GM23248 (cell line): ENCODE measurements around the gene TTC17. TPM values are rescaled to one million over a fixed set of nuclear protein-coding genes. Genes with fewer than 3 reads are reported as not detected.
A peak's percentile ranks its signal among the peaks of the same experiment; 100 is the strongest.
"Not testable (repeated sequence)": the region's sequence is repeated elsewhere in the genome, so short reads cannot be mapped to it uniquely, and the experiment has no call there.

Experiments used
- DNase-seq: peaks from one replicate; pipeline ENCODE4 v3.0.0-alpha.2; 2015
- H2AFZ ChIP-seq: fragments of 200-600 bp; sonication (generic); 2 replicates; pipeline ENCODE4 v1.6.1; 2016; ENCODE audit warnings: antibody characterized with exemption
- H3F3A ChIP-seq: fragments of 200-600 bp; sonication (generic); 2 replicates; pipeline ENCODE4 v1.6.1; 2016; ENCODE audit warnings: mild to moderate bottlenecking, antibody characterized with exemption, mixed run types; ENCODE audit not compliant: insufficient read depth
- H3K27ac ChIP-seq: fragments of 200-600 bp; sonication (generic); 2 replicates; pipeline ENCODE4 v1.5.1; 2016; ENCODE audit warnings: mild to moderate bottlenecking
- H3K27me3 ChIP-seq: fragments of 200-600 bp; sonication (generic); replicated peaks from 2 replicates; pipeline ENCODE4 v1.6.1; 2016; ENCODE audit warnings: mild to moderate bottlenecking; ENCODE audit not compliant: insufficient read depth
- H3K36me3 ChIP-seq: fragments of 200-600 bp; sonication (generic); 2 replicates; pipeline ENCODE4 v1.6.1; 2016; ENCODE audit warnings: low read depth, mild to moderate bottlenecking
- H3K4me1 ChIP-seq: fragments of 200-600 bp; sonication (generic); 2 replicates; pipeline ENCODE4 v1.6.1; 2016; ENCODE audit warnings: mild to moderate bottlenecking; ENCODE audit not compliant: insufficient read depth
- H3K4me2 ChIP-seq: fragments of 200-600 bp; sonication (generic); one replicate; pipeline ENCODE4 v1.6.1; 2016; ENCODE audit warnings: mild to moderate bottlenecking; ENCODE audit not compliant: unreplicated experiment
- H3K4me3 ChIP-seq: fragments of 200-600 bp; sonication (generic); 2 replicates; pipeline ENCODE4 v1.5.1; 2016; ENCODE audit warnings: mild to moderate bottlenecking
- H3K79me2 ChIP-seq: fragments of 200-600 bp; sonication (generic); 2 replicates; pipeline ENCODE4 v1.6.1; 2016; ENCODE audit warnings: mild to moderate bottlenecking; ENCODE audit not compliant: insufficient read depth
- H3K9ac ChIP-seq: fragments of 200-600 bp; sonication (generic); 2 replicates; pipeline ENCODE4 v1.6.1; 2016; ENCODE audit warnings: mild to moderate bottlenecking
- H3K9me2 ChIP-seq: fragments of 200-600 bp; sonication (generic); 2 replicates; pipeline ENCODE4 v1.6.1; 2016; ENCODE audit warnings: mixed run types, mild to moderate bottlenecking, moderate library complexity; ENCODE audit not compliant: insufficient read depth
- H3K9me3 ChIP-seq: fragments of 200-600 bp; sonication (generic); one replicate; pipeline ENCODE4 v1.6.1; 2017; ENCODE audit warnings: low read depth
- H4K20me1 ChIP-seq: fragments of 200-600 bp; sonication (generic); 2 replicates; pipeline ENCODE4 v1.6.0; 2016; ENCODE audit not compliant: insufficient read depth
- EZH2 ChIP-seq: fragments of 200-600 bp; sonication (generic); IDR thresholded peaks from 2 replicates; pipeline ENCODE4 v1.6.1; 2018; ENCODE audit warnings: antibody characterized with exemption, mild to moderate bottlenecking; ENCODE audit not compliant: insufficient read depth, poor library complexity, severe bottlenecking
- EZH2phosphoT487 ChIP-seq: fragments of 200-600 bp; sonication (generic); IDR thresholded peaks from 2 replicates; pipeline ENCODE4 v1.6.1; 2018; ENCODE audit warnings: antibody characterized with exemption, moderate library complexity, mild to moderate bottlenecking, low read depth; ENCODE audit not compliant: insufficient read depth
- WGBS, 2 experiments: methylation state at CpG; one replicate each; pipeline ENCODE4 v1.1.6; 2015 to 2017; ENCODE audit warnings: low lambda C conversion rate in 2 of 2, low coverage in 1 of 2; ENCODE audit errors: missing lambda C conversion rate in 2 of 2; 5-methylcytosine and 5-hydroxymethylcytosine counted together
- in situ Hi-C: fragments of 300-500 bp; cut with MboI; formaldehyde crosslinking; loops from 2 replicates; pipeline ENCODE4 v1.15.0; 2020
- polyA plus RNA-seq: library from polyadenylated mRNA; unstranded; fragments of >200 nt; fragmentation: Nextera tagmentation; extraction: Ambion mirVana; gene quantifications from 2 replicates; pipeline ENCODE4 v1.2.1, GENCODE V29; 2016
- total RNA-seq: library from RNA; depleted of rRNA; stranded (reverse); fragments of >200 nt; shearing (Covaris generic); gene quantifications from 2 replicates; pipeline ENCODE4 v1.2.3, GENCODE V29; 2014

TTC17 gene
- total and polyA plus RNA-seq, 2 experiments from 2014 or later: 39.2 to 61.7 TPM

DNA sequence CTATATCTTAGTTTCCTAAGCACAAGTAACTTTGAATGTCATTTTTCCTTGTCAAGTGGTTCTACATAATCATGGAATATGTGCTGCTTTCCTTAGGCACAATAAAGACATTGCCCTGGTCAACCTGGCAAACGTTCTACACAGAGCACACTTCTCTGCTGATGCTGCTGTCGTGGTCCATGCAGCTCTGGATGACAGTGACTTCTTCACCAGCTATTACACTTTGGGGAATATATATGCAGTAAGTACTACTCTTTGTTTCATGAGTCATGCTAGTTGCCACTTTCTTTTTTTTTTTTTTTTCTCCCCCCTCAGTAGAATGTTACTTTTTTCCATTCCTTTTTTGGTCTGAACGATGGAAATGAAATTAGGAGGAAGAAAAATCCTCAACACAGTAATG, 38.5 kb downstream of the TTC17 start:
- Histone ChIP-seq H3K79me2 (no peaks in the 10 kb centered on the region), H4K20me1 (no peaks in the 10 kb centered on the region), H3K9ac (no peak overlapping the region), H2AFZ (no peak overlapping the region), H3K4me2 (no peak overlapping the region), H3K27ac (no peak overlapping the region), H3F3A (no peaks in the 10 kb centered on the region), H3K4me3 (no peak overlapping the region), H3K9me3 (no peaks in the 10 kb centered on the region), H3K9me2 (no peaks in the 10 kb centered on the region), H3K4me1 (no peaks in the 10 kb centered on the region), H3K36me3 (peaks cover 59% of the 10 kb centered on the region), H3K27me3 (no peaks in the 10 kb centered on the region)
- DNase-seq: peak; percentile 19
- in situ Hi-C loops: no loop called here
- 96 to 97% methylated on average over 3 of the region's 3 CpGs for WGBS, 2 experiments
- TF ChIP-seq EZH2 (no peak), EZH2phosphoT487 (no peak)

DNA sequence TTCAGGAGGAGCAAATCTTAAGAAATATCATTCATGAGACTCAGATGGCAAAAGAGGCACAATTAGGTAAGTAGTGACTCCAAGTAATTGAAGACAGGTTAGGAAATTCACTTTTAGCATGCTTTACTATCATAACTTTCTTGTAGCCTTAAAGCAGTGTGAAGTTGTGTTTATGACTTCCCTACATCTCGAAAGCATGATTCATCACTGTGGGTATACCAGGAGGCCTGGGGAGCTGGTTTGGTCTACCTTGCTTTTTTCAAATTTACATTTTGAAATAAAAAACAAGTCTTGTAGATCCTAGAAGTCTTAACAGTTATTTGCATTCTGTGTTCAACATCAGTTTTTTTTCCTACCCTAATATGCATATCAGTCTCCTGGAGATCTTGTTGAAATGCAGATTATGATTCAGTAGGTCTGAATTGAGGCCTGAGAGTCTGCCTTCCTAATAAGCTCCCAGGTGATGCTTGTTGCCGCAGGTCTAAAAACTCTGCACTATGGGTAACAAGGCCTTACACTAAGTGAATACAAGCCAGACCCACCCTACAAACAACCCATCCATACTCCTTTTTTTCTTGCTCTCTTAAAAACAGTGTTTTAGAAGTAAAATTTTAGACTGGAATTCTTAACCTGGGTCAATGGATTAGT, 41.4 kb downstream of the TTC17 start:
- in situ Hi-C loops: no loop called here
- H3K9me2 ChIP-seq: no peaks in the 10 kb centered on the region
- no peaks in the 10 kb centered on the region for H3K27me3 ChIP-seq
- TF ChIP-seq EZH2phosphoT487 (no peak), EZH2 (no peak)
- peak; percentile 13 for DNase-seq
- no peak overlapping the region for H3K27ac ChIP-seq
- H3K79me2 ChIP-seq: no peaks in the 10 kb centered on the region
- H3K9me3 ChIP-seq: no peaks in the 10 kb centered on the region
- H2AFZ ChIP-seq: no peak overlapping the region
- 67 to 81% methylated on average over 2 of the region's 2 CpGs for WGBS, 2 experiments
- H3K4me2 ChIP-seq: no peak overlapping the region
- H3K36me3 ChIP-seq: peaks cover 81% of the 10 kb centered on the region
- H3F3A ChIP-seq: no peaks in the 10 kb centered on the region
- no peaks in the 10 kb centered on the region for H3K4me1 ChIP-seq
- H3K9ac ChIP-seq: no peak overlapping the region
- H3K4me3 ChIP-seq: no peak overlapping the region
- no peaks in the 10 kb centered on the region for H4K20me1 ChIP-seq

DNA sequence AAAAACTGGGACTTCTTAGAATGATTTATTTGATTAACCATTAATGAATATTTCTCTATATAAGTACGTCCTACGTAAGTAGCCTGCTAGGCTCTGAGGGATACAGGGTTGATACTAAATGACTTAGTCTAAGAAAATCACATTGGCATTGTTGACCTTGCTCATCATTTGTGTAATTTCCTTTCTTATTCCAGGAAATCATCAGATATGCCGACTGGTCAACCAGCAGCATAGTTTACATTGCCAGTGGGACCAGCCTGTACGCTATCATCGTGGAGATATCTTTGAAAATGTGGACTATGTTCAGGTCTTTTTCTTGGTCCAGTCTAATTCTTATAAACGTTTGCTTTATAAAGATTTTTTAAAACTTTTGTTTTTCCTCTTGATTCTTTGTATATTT, 42.5 kb downstream of the TTC17 start:
- Histone ChIP-seq H3F3A (no peaks in the 10 kb centered on the region), H3K4me1 (no peaks in the 10 kb centered on the region), H3K9me2 (no peaks in the 10 kb centered on the region), H3K4me2 (no peak overlapping the region), H3K4me3 (no peak overlapping the region), H4K20me1 (no peaks in the 10 kb centered on the region), H2AFZ (no peak overlapping the region), H3K9ac (no peak overlapping the region), H3K27me3 (no peaks in the 10 kb centered on the region), H3K36me3 (peaks cover 88% of the 10 kb centered on the region), H3K9me3 (no peaks in the 10 kb centered on the region), H3K79me2 (no peaks in the 10 kb centered on the region), H3K27ac (no peak overlapping the region)
- 95 to 97% methylated on average over 6 of the region's 6 CpGs for WGBS, 2 experiments
- no peak for DNase-seq
- in situ Hi-C loops: no loop called here
- no peak for TF ChIP-seq EZH2phosphoT487

DNA sequence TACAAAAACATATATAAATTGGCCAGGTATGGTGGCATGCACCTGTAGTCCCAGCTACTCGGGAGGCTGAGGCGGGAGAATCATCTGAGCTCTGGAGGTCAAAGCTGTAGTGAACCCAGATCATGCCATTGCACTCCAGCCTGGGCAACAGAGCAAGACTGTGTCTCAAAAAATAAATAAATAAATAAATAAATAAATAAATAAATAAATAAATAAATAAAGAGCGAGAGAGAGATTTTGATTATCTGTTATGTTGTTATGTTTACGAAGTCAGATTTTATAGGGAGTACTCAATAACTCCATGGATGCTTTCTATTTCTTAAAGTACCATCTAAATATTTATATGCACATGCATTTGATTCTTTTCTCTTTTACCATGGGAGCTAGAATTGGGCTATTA, 43.1 kb downstream of the TTC17 start:
- H3K4me1 ChIP-seq, H3K9me2 ChIP-seq, H4K20me1 ChIP-seq, H3K79me2 ChIP-seq, H3K4me3 ChIP-seq, H3K27ac ChIP-seq, H3K4me2 ChIP-seq, H3K9me3 ChIP-seq, H3F3A ChIP-seq, DNase-seq, in situ Hi-C loops, H3K9ac ChIP-seq, H2AFZ ChIP-seq, H3K27me3 ChIP-seq: not testable (repeated sequence)
- 97 to 100% methylated on average over 4 of the region's 4 CpGs for WGBS, 2 experiments
- peaks cover 89% of the 10 kb centered on the region for H3K36me3 ChIP-seq
